ENCODE data around the gene CFAP57. TPM values are rescaled to one million over a fixed set of nuclear protein-coding genes. Genes with fewer than 3 reads are reported as not detected.

The CFAP57 gene
- total and polyA plus RNA-seq, 2 of the 8 experiments (the other 6 are each of a cell fraction or from before 2014, with no cell fraction given), result 0.20 to 0.80 TPM

DNA sequence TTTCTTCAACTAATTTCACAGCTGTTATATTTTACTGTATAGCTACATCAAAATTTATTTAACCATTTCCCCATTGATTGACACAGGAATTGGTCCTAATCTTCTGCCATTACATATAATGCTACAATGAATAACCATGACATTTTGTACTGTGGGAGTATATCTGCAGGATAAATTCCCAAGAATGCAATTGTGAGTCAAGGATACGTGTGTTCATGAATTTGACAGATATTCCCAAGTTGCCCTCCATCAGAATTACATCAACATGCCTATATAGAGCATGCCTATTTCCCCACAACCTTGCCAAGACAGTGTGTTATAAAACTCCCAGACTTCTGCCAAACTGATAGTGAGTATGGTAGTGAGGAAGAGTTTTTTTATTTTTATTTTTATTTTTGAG lies 125.9 kb downstream of the CFAP57 start:
- no peak overlapping the region for H2BK120ac ChIP-seq (replicated peaks; ENCODE audit: low read depth, low read length)
- H3K36me3 ChIP-seq (ENCODE audit: control insufficient read depth in 2 of 4, insufficient read depth in 4 of 4, low read length in 3 of 4), result no peaks in the 10 kb centered on the region
- no peak overlapping the region for H3K4me2 ChIP-seq (ENCODE audit: insufficient read depth in 1 of 2, low read depth in 2 of 2, low read length in 2 of 2)
- no peak overlapping the region for H4K8ac ChIP-seq (ENCODE audit: extremely low read depth, insufficient read depth, low read length)
- no peak overlapping the region for H2BK20ac ChIP-seq (ENCODE audit: low read length)
- H3K23me2 ChIP-seq (ENCODE audit: low read depth, low read length), result no peaks in the 10 kb centered on the region; the same call in 1 of the 2 replicates
- no peak overlapping the region for H2BK12ac ChIP-seq (ENCODE audit: low read depth, low read length)
- no peak overlapping the region for H3K27ac ChIP-seq (ENCODE audit: low read depth, low read length)
- no peak overlapping the region for H2AFZ ChIP-seq (ENCODE audit: low read length)
- H4K20me1 ChIP-seq (replicated peaks in 1 of 2; ENCODE audit: control insufficient read depth in 1 of 2, insufficient read depth in 2 of 2, low read length in 2 of 2), result no peaks in the 10 kb centered on the region
- no peaks in the 10 kb centered on the region for H3K9me3 ChIP-seq (ENCODE audit: insufficient read depth in 2 of 2, low read depth in 1 of 2, low read length in 1 of 2)
- no peaks in the 10 kb centered on the region for H3K27me3 ChIP-seq (replicated peaks in 1 of 4; ENCODE audit: control insufficient read depth in 3 of 4, extremely low read depth in 1 of 4, insufficient read depth in 3 of 4, low read length in 3 of 4)
- H4K5ac ChIP-seq (ENCODE audit: insufficient read length, low read depth, low read length), result no peak overlapping the region
- POLR2A ChIA-PET (ENCODE audit: partially characterized antibody), result interaction anchor here (0.7 to 1.4 kb wide), 2 partner anchors 13 to 26 kb away, joined by 3 read pairs; no protein-coding TSS in a partner anchor
- no peak overlapping the region for H3K18ac ChIP-seq (ENCODE audit: extremely low read depth, low read length)
- H2AK5ac ChIP-seq (ENCODE audit: low read depth, low read length), result no peak overlapping the region
- no peak overlapping the region for H3K9ac ChIP-seq (replicated peaks in 1 of 4; ENCODE audit: extremely low read depth in 1 of 4, low read depth in 3 of 4, low read length in 3 of 4)
- no peak overlapping the region for H3K4ac ChIP-seq (replicated peaks; ENCODE audit: insufficient read length, low read depth, low read length)
- no peak overlapping the region for H3K14ac ChIP-seq (ENCODE audit: insufficient read length)
- no peak overlapping the region for H2BK15ac ChIP-seq (ENCODE audit: low read length)
- CTCF ChIA-PET (ENCODE audit: partially characterized antibody), result interaction anchor here (1.5 kb wide), 1 partner anchor 18 kb away, joined by 3 read pairs; no protein-coding TSS in a partner anchor
- no peaks in the 10 kb centered on the region for H3K79me2 ChIP-seq (ENCODE audit: control insufficient read depth in 1 of 2, insufficient read depth in 2 of 2, low read length in 2 of 2)
- no peak overlapping the region for H3K23ac ChIP-seq (ENCODE audit: insufficient read length)
- H2BK5ac ChIP-seq (ENCODE audit: low read depth, low read length), result no peak overlapping the region
- no peak for DNase-seq (ENCODE audit: low read depth in 1 of 2, low spot score in 2 of 2)
- H3K79me1 ChIP-seq (ENCODE audit: low read depth, low read length), result no peaks in the 10 kb centered on the region
- H4K91ac ChIP-seq (replicated peaks; ENCODE audit: insufficient read length, low read length), result no peak overlapping the region
- WGBS, 2 experiments (ENCODE audit: extremely low coverage in 1 of 2, insufficient coverage in 1 of 2, insufficient read length in 1 of 2, insufficient replicate concordance in 2 of 2, low coverage in 1 of 2, low lambda C conversion rate in 2 of 2, missing lambda C conversion rate in 1 of 2), result 94% methylated on average over 1 of the region's 1 CpG; no CpG with 5 or more reads in 1 of the 2 experiments
- FAIRE-seq, result no peak
- no peak overlapping the region for H3K4me3 ChIP-seq (ENCODE audit: extremely low read depth in 1 of 4, insufficient read depth in 2 of 4, low read depth in 3 of 4, low read length in 4 of 4)
- no peak overlapping the region for H3K56ac ChIP-seq (replicated peaks; ENCODE audit: insufficient read length, low read depth, low read length)
- H3K4me1 ChIP-seq (replicated peaks in 1 of 4; ENCODE audit: control insufficient read depth in 3 of 4, insufficient read depth in 4 of 4, low read length in 3 of 4), result peaks cover 1 to 8% (median 6%) of the 10 kb centered on the region in 4 experiments; a peak in 5 of 7 replicates
- TF ChIP-seq SUZ12 (IDR thresholded peaks at IDR 0.05; ENCODE audit: low read length) (no peak), EP300 (IDR thresholded peaks at IDR 0.05; ENCODE audit: borderline replicate concordance in 1 of 2, low read depth in 2 of 2, low read length in 2 of 2) (no peak), CREB1 (IDR thresholded peaks at IDR 0.05) (no peak), BRCA1 (IDR thresholded peaks at IDR 0.05; ENCODE audit: low read depth, low read length) (no peak), POLR2A (IDR thresholded peaks at IDR 0.05; ENCODE audit: control extremely low read depth in 1 of 2, low read depth in 2 of 2, low read length in 2 of 2) (no peak), TBP (IDR thresholded peaks at IDR 0.05; ENCODE audit: low read depth, low read length) (no peak), CBX5 (IDR thresholded peaks at IDR 0.05; ENCODE audit: low read depth, low read length) (no peak), RXRA (IDR thresholded peaks at IDR 0.05; ENCODE audit: insufficient read depth, low read depth, low read length) (no peak), POLR2AphosphoS5 (IDR thresholded peaks at IDR 0.05; ENCODE audit: low read depth, low read length) (no peak), CEBPB (IDR thresholded peaks at IDR 0.05; ENCODE audit: low read depth, low read length) (no peak), BCL11A (IDR thresholded peaks at IDR 0.05; ENCODE audit: low read depth in 2 of 2, low read length in 2 of 2) (no peak), KDM4A (IDR thresholded peaks at IDR 0.05; ENCODE audit: low read depth, low read length, severe bottlenecking) (no peak), ZNF274 (IDR thresholded peaks at IDR 0.05; ENCODE audit: borderline replicate concordance, extremely low read depth, low read length) (no peak)
- TF ChIP-seq, protein P1, sequence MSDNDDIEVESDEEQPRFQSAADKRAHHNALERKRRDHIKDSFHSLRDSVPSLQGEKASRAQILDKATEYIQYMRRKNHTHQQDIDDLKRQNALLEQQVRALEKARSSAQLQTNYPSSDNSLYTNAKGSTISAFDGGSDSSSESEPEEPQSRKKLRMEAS (IDR thresholded peaks at IDR 0.05), result no peak

Measured in H1 (cell line).